HCEC 1CT (cell line): Measurements from ENCODE around the gene BRD4.
"Not testable (repeated sequence)": the region's sequence is repeated elsewhere in the genome, so short reads cannot be mapped to it uniquely, and the experiment has no call there.

Source experiments
- DNase-seq: peaks from one replicate; pipeline ENCODE4 v3.0.0-alpha.2; 2017

BRD4 gene

DNA sequence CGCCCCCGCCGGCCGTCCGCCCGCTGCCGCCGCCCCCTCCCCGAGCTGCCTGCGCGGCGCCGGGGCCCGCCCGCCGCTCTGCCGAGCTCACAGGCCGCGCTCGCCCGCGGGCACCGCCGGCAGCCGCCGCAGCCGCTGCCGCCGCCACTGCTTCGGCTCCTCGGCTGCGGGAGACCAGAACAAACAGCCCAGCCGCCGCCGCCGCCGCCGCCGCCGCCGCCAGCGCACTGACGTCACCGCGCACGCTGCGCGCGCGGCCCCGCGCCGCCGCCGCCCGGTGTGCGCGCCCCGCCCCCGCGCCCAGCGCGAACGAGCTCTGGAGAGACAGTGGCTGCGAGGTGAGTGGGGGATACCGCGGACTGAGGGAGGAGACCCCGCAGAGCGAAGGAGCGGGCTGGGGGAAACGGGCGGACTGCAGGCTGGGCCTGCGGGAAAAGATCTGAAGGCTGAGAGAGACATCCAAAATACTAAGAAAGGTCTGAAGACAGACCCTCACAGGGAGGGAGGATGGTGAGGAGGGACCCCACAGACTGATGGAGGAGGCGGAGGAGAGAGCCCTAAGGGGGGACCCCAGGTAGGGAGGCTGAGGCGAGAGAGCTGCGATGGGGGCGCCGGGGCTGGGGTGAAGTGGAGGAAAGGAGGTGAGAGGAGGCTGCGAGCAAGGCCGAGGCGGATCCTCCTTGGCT is at the start of gene BRD4:
TSS of gene BRD4 (minus strand) at position 229 of the 686 bp plus-strand sequence. CDS start 59,440 bp downstream, outside the sequence.
- DNase-seq: peak; percentile 51

GRCh38 chr19:15381864-15382263 is 49.5 kb upstream of the BRD4 start:
- DNase-seq: no peak

DNA sequence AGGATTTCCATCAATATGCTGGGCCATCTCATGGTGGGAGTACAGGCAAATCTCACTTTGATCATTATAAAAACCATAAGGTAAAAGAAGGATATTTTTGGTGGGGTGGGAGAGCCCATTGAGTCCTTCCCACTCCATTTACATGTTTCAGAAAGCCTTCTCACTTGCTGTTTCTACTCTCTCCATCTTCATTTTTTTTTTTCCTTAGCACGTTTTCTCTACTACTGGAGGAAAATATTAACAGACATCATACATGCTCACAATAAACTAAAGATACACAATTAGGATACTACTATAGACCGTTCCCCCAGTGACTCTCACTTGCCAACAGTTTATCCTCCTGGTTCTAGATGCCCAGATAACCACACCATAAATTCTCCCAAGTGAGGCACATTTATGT is 49.1 kb upstream of the BRD4 start:
- no peak for DNase-seq

GRCh38 chr19:15379999-15380647 is 47.8 kb upstream of the BRD4 start:
- DNase-seq: peak; percentile 13

GRCh38 chr19:15379083-15379998 is 47.0 kb upstream of the BRD4 start, which contains the start of gene AKAP8:
Gene AKAP8 (minus strand): TSS chr19:15379787. CDS start chr19:15379731, 56 bp downstream.
- DNase-seq: peak; percentile 98

DNA sequence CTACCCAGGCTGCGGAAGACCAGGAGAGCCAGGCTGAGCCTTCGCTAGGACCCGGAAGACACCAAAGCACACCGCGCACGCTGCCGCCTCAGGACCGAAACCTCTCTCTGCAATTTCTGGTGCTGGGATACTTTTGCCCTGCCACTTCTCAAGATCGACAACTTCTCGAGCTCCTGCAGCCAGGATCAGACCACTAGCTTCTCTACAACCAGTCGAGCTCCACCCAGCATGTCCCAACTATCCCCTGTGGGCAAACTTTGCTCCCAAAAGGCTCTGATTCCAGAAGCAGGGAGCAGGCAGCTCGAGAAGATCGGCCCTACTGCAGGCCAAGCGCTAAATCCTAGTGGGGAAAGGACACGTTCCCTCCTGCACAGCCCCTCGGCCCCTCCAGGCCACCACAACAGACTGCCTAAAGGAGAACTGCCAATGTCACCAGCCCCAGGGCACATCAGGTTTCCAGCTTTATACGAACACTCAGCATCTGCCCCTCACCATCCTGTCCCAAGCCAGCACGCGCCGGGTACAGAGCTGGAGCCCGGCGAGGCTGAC is 46.3 kb upstream of the BRD4 start:
- peak; percentile 47 for DNase-seq

GRCh38 chr19:15374796-15375440 is 42.6 kb upstream of the BRD4 start:
- no peak for DNase-seq

DNA sequence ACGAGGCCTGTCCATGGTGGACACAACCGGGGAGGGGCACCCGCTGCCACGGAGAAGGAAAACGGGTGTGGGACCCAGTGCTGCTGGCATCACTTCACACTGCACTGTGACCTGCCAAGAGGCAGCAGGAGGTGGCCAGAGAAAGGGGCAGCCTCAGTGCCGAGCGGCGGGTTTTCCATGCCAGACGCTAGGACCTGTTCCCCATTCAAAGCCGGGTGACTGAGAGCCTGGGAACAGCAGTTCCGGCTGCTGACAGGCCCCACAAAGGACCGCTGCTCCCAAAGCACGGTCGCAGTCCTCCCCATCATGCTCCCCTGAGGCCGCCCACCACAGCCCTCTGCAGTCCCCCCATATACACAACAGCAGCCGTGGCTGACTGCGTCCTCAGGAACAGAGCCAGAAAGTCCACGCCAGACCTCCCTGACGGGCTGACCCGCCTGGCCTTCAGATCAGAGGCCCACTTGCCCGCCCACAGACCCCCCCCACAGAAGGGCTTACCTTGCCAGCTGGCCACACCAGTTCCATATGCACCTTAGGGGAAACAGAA is 41.8 kb upstream of the BRD4 start:
- DNase-seq: no peak

DNA sequence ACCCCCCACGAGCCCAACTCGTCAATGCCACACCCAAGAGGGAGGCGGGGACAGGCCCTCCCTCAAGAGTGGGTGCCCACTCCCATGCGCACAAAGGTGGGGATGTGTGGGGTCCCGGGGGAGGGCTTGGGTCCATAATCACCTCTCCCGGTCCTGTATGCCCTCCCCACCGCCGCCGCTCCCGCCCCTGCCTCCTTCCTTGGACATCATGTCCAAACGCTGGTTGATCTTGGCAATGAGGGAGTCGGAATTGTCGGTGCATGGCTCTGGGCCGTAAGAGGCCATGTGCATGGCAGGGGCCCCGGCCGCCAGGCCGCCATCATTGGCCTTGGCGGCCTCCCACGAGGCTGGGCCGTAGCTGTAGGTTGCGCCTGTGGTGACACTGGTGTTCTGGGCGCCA is 41.3 kb upstream of the BRD4 start:
- DNase-seq: no peak

DNA sequence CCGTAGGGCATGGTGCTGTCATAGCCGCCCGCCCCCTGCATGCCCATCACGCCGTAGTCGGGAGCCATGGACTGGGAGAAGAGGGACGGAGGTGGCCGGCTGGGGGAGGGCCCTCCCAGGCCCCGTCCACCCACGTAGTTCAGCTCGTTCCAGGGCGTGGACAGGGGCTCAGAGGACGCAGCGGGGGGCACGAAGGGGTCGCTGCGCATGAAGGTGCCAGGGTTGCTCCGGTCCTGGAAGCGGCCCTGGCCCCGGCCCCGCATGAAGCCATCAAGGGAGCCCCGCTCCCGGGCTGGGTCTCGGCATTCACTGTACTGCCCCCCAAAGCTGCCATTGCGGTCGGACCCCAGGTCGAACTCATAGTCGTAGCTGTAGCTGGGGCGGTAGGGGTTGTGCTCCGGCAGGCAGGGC is 40.6 kb upstream of the BRD4 start:
- no peak for DNase-seq

GRCh38 chr19:15372470-15372869 is 40.1 kb upstream of the BRD4 start:
- DNase-seq: no peak

- no peak for DNase-seq
Observed at GRCh38 chr19:15371786-15372380, 39.5 kb upstream of the BRD4 start.

GRCh38 chr19:15371119-15371518 is 38.8 kb upstream of the BRD4 start:
- no peak for DNase-seq

GRCh38 chr19:15369594-15369891 is 37.2 kb upstream of the BRD4 start:
- no peak for DNase-seq

GRCh38 chr19:15368798-15369593 is 36.7 kb upstream of the BRD4 start:
- no peak for DNase-seq

- DNase-seq: no peak
Observed at GRCh38 chr19:15368051-15368632, 35.8 kb upstream of the BRD4 start.

- no peak for DNase-seq
Observed at GRCh38 chr19:15367439-15367838, 35.1 kb upstream of the BRD4 start.

GRCh38 chr19:15365264-15365663 is 32.9 kb upstream of the BRD4 start:
- DNase-seq: no peak

DNA sequence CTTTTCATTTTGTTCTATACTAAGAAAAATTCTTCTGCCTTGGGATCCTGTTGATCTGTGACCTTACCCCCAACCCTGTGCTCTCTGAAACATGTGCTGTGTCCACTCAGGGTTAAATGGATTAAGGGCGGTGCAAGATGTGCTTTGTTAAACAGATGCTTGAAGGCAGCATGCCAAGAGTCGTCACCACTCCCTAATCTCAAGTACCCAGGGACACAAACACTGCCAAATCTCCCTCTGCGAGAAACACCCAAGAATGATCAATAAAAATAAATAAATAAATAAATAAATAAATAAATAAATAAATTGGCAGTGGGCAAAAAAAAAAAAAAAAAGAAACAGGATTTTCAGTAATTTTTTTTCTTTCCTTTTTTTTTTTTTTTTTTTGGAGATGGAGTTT is 31.5 kb upstream of the BRD4 start:
- DNase-seq: not testable (repeated sequence)

- not testable (repeated sequence) for DNase-seq
Observed at GRCh38 chr19:15363048-15363447, 30.7 kb upstream of the BRD4 start.

DNA sequence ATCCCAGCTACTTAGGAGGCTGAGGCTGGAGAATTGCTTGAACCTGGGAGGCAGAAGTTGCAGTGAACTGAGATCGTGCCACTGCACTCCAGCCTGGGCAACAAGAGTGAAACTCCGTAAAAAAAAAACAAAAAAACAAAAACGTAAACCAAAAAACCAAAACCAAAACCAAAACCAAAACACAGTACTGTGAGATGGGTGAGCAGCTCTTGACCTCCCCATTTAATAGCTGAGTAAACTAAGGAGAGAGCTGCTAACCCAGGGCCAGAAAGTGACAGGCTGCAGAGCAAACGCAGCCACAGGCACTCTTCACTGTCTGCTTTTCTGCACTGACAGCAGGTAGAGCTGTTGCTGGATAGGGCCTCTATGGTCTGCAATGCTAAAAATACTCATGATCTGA is 27.7 kb upstream of the BRD4 start:
- DNase-seq: not testable (repeated sequence)
